Urothelium cell line (cell line): Measurements from ENCODE around the gene RAB3IP.
"Not testable (repeated sequence)": the region's sequence is repeated elsewhere in the genome, so short reads cannot be mapped to it uniquely, and the experiment has no call there.

Experiments
- DNase-seq: peaks from one replicate; pipeline ENCODE4 v3.0.0; 2011; ENCODE audit warnings: low spot score, mixed read lengths
- FAIRE-seq: peaks from 2 replicates; lab custom pipeline; 2011; peaks lifted over from hg19 to GRCh38; lab: Jason Lieb, UNC

The RAB3IP gene

DNA sequence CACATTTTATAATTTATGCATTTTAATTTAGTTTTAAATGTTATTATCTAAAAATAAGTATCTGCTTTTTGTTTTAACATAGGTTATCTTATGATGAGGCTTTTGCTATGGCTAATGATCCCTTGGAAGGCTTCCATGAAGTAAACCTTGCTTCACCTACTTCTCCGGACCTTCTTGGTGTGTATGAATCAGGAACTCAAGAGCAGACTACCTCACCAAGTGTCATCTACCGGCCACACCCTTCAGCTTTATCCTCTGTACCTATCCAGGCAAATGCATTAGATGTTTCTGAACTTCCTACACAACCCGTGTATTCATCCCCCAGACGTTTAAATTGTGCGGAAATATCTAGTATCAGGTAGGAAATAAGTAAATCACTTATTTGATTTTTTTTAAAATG, 16.6 kb downstream of the RAB3IP start:
- no peak for FAIRE-seq

DNA sequence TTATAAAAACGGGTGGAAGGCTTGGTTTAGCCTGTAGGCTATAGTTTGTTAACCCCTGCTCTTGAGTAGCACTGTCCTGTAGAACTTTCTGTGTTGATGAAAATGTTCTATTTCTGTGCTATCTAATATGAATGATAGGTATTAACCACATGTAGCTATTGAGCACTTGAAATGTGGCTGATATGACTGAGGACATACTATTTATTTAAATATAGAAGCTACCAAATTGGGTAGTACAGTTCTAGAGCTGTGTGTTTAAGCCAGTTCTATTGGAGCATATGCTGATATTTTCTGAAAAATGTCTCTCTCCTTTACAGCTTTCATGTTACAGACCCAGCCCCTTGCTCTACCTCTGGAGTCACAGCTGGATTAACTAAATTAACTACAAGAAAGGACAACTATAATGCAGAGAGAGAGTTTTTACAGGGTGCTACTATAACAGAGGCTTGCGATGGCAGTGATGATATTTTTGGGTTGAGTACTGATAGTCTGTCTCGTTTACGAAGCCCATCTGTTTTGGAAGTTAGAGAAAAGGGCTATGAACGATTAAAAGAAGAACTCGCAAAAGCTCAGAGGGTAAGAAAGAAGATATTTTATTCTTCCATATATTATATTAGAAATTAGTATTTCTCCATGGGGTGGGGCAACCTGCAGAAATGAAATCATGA, 17.6 kb downstream of the RAB3IP start:
- FAIRE-seq (no peak), DNase-seq (no peak)

More for the DNA sequence above, 16.6 kb downstream of the RAB3IP start:
- no peak for DNase-seq

DNA sequence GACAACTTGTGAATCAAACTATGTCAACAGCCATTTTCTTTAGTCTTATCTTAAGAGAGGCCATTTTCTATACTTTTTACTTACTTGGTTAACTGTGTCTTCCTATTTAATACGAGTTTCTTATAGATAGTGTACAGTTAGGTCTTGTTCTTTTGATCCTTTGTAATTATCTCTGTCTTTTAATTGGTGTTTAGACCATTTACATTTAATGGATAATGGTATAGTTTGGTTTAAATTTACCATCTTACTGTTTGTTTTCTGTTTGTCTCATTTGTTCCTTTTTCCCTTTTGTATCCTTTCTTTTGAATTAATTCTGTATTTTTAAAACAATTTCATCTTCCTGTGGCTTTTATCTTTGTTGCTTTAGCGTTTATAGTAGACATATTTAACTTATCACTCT, 19.4 kb downstream of the RAB3IP start:
- DNase-seq (no peak), FAIRE-seq (no peak)

DNA sequence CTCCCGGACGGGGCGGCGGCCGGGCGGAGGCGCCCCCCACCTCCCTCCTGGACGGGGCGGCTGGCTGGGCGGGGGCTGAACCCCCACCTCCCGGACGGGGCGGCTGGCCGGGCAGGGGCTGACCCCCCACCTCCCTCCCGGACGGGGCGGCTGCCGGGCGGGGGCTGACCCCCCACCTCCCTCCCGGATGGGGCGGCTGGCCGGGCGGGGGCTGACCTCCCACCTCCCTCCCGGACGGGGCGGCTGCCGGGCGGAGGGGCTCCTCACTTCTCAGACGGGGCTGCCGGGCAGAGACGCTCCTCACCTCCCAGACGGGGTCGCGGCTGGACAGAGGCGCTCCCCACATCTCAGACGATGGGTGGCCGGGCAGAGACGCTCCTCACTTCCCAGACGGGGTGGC, 20.9 kb downstream of the RAB3IP start:
- FAIRE-seq, DNase-seq: not testable (repeated sequence)

DNA sequence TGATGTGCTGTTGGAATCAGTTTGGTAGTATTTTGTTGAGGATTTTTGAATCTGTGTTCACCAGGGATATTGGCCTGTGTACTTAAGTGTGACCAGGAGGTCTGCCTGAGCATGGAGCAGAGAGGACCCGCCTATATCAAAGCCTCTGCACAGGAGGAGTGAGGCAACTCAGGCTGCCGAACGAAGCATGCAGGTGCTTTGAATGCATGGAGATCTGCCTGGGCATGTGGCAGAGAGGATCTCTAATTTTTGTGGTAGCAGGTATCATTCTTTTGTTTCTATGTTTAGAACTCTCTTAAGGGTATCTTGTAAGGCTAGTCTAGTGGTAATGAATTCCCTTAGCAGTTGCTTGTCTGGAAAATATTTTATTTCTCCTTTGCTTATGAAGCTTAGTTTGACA, 26.9 kb downstream of the RAB3IP start:
- DNase-seq: no peak
- no peak for FAIRE-seq

DNA sequence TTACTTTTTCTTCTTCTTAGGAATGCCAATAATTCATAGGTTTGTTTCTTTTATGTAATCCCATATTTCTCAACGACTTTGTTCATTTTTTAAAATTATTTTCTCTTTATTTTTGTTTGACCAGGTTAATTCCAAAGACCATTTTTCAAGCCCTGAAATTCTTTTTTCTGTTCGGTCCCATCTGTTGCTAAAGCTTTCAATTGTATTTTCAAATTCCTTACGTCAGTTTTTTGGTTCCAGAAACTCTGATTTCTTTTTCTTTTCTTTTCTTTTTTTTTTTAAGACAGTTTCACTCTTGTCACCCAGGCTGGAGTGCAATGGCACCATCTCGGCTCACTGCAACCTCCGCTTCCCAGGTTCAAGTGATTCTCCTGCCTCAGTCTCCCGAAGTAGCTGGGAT, 27.6 kb downstream of the RAB3IP start:
- DNase-seq (no peak), FAIRE-seq (no peak)

DNA sequence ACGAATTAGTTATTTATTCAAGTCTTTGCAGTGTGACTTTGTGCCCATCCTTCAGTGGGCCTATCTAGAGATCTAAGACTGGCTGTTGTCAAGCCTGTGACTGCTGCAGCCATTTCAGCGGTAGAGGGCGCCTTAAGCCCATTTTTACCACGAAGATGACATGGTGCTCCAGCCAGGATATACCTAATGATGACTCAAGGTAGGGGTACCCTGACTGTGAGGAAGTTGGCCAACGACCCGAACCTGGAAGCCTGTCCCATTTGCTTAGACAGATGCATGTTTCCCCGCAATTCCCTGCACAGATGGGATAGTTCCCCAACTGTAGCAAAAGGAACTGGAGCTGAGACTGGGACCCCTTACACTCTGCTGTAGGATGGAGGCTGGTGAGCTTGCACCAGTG, 41.3 kb downstream of the RAB3IP start:
- DNase-seq (peak; percentile 2), FAIRE-seq (no peak)

DNA sequence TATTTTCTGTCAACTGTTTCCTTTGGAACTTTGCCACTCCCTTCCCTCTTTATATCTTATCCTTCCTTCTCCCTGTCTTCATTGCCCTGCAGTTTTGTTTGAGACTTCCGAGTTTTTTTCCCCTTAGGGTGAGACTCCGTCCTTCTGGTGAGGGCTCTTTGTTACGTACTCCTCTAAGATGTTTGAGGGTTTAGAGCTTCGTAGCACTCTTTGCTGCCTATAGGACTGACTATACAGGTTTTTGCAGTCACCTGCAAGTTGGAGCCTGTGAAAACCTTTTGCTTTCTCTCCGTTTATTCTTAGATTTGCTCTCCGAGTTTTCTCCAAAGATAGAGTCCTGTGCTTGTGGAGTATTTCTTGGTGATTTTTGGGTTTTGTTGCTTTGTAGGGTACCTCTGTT, 44.7 kb downstream of the RAB3IP start:
- FAIRE-seq (no peak), DNase-seq (no peak)

DNA sequence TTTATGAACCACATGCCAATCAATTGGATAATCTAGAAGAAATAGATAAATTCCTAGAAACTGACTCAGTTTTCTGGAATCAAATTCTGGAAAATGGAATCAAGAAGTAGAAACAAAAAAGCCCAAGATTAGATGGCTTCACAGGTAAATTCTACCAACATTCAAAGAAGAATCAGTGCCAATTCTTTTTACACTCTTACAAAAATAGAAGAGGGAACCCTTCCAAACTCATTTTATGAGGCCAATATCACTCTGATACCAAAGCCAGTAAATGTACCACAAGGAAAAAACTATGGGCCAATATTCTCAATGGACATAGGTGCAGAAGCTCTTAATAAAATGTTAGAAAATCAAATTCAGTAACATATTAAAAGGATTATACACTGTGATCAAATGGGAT, 50.7 kb downstream of the RAB3IP start:
- DNase-seq (no peak), FAIRE-seq (no peak)

DNA sequence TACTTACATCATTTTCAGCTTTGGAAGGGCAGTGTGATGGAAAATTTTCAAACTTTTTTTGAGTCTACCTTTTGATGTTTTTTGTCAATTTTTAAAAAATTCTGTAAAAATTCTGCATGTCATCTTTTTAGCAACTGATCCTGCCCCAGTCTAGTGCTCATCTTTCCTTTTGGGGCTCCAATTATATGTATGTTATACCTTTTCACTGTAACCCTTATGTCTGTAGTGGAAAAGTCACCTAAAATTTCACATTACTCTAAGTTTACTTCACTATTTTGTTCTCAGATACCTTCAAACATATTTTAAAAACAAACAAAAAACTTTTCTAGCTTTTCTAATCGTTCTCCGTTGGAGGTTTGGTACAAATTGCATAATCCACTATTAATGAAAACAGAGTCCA, 53.9 kb downstream of the RAB3IP start:
- FAIRE-seq (no peak), DNase-seq (no peak)

DNA sequence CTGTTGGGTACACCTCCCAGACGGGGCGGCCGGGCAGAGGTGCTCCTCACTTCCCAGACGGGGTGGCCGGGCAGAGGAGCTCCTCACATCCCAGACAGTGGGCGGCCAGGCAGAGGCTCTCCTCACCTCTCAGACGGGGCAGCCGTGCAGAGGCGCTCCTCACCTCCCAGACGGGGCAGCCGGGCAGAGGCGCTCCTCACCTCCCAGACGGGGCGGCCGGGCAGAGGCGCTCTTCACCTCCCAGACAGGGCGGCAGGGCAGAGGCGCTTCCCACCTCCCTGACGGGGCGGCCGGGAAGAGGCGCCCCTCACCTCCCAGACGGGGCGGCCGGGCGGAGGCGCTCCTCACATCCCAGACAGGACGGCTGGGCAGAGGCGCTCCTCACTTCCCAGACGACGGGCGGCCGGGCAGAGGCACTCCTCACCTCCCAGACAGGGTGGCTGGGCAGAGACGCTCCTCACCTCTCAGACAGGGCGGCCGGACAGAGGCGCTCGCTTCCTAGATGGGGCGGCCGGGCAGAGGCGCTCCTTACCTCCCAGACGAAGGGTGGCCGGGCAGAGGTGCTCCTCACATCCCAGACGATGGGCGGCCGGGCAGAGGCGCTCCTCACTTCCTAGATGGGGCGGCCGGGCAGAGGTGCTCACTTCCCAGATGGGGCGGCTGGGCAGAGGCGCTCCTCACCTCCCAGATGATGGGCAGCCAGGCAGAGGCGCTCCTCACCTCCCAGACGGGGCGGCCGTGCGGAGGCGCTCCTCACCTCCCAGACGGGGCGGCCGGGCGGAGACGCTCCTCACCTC, 68.6 kb downstream of the RAB3IP start:
- not testable (repeated sequence) for FAIRE-seq, DNase-seq

DNA sequence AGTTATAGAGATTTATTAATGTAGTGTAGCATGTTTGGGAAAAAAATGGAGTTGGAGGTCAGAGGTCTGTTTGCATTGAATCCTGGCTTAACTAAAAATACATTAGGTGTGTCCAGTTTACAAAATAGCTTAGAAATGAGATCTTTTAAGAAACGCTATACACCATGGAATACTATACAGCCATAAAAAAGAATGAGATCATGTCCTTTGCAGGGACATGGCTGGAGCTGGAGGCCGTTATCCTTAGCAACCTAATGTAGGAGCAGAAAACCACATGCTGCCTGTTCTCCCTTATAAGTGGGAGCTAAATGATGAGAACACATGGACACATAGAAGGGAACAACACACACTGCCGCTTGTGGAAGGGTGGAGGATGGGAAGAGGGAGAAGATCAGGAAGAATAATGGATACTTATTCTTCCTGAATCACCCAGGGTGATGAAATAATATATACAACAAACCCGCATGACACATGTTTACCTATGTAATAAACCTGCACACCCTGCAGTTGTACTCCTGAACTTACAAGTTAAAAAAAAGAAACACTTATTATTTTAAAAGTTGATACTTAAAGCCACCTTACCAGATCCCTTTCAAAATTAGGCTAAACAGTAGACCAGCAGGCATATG, 72.3 kb downstream of the RAB3IP start:
- DNase-seq (no peak), FAIRE-seq (no peak)

DNA sequence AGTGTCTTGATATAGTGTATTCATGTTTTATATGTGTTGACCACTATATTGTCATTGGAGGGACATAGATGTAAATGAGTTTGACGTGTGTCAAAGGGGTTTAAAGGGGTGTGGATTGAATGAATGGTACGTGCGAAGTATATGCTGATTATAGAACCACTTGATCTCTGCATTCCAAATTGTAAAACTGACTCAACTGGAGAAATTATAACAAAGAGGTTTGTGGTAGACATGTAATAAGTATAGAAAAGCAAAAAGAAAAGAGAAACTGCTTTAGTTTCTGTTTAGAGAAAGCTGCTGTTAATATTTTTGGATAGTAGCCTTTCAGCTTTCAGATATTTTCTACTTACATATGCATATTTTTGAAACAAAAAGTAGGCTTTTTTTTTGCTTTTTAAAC, 77.4 kb downstream of the RAB3IP start:
- no peak for FAIRE-seq
- no peak for DNase-seq

DNA sequence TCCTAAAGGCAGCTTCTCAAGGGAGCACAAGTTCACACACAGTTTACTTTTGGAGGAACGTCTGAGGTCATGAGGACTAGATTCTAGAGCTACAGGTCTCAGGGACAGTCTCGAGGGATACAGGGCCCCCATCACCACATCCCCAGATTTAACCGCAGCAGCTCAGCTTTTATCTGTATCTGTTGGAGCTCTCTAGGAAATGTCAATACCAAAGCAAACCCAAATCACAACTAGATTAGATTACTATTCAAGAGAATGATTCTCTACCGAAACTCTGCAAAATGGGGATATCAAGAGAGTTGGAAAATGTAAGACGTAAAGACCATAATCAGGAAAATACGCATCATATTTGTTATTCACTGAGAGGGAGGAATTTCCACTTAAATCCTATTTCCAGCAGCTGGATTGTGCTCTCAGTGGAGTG, 82.4 kb downstream of the RAB3IP start:
- DNase-seq: no peak
- no peak for FAIRE-seq

DNA sequence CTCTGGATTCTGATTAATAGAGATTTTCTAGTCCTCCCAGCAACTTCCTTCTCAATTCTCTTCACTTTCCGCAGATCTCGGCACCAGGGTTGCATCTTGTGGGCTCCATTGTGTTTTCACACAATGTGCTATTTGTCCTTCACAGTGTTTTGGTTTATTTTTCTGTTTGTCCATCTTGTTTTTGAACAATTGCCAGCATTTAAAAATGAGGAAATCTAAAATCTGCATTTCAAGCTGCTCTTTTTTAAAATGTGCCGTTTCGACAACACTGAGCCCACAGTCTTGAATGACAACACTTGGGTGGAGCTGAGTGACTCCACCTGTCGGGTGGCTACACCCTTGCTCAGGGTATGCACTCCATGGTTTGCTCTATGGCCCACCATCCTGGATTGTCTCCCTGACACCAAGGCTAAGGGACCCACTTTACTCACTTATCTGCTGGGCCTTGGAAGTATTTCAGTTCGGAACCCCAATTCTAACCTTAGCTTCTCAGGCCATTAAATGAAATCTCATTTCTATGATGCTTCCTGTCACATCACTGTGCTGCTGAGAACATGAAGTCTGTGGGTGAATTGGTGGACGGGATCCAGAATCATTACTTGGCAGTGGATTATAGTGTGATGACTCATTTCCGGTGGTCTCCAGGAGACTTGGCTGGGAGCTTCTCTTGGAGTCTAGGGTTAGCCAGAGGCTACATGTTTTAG, 82.9 kb downstream of the RAB3IP start:
- FAIRE-seq: no peak

DNA sequence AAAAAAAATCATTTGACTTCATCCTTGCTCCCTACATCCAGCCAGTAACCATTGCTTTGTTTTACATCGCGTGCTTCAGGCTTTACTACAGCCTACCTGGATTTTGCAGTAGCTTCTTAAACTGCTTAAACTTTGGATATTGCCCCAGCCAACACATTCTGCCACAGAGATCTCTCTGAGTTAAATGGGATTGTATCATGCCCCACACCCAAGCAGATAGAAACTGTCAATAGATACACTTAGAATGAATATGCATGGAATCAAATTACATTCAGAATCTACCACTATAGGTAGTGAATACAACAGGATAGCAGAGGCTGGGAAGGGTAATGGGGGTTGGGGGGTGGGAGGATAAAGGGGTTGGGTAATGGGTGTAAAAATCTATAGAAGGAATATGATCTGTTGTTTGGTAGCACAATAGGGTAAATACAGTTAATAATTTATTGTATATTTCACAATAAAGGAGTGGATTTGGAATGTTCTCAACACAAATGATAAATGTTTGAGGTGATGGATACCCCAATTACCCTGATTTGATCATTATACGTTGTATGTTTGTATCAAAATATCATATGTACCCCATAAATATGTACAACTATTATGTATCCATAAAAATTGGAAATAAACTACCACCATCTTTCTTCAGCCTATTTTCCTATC, 83.7 kb downstream of the RAB3IP start:
- no peak for DNase-seq
- no peak for FAIRE-seq

More for the DNA sequence above, 82.9 kb downstream of the RAB3IP start:
- DNase-seq: peak; percentile 74

DNA sequence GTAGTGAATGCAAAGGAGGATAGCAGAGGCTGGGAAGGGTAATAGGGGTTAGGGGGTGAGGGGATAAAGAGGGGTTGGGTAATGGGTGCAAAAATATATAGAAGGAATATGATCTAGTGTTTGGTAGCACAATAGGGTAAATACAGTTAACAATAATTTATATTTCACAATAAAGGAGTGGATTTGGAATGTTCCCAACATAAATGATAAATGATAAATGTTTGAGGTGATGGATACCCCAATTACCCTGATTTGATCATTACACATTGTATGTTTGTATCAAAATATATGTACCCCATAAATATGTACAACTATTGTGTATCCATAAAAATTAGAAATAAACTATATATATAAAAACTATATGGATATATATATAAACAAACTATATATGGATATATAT, 85.4 kb downstream of the RAB3IP start:
- no peak for DNase-seq
- no peak for FAIRE-seq

DNA sequence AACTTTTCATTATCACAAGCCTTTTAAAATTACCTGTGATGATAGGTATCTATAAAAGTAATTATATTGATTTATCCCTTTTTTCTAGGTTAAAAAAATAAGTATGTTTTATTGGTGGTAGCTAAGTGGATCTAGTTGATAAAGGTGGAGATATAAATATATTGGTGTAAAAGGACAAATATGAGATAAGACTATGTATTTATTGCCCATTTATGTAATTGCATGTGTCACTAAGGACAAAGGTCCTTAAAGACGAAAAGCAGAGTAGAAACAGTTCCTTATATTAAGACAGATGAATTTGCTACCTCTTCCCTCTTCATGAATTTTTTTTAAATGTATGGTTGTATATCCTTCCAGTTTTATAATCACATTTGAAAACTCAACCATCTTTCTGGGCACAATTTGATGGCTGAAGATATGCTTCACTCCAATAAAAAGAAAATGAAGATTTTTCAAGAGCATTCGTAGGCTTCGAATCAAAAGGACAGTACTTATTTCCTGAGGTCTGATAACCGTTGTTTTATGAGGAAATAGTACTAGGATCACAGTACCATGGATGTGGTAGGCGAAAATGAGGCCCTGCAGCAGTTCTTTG, 86.4 kb downstream of the RAB3IP start, which contains the start of gene MYRFL:
Gene MYRFL (plus strand): TSS at position 262 of the 595 bp plus-strand sequence. CDS start 291 bp downstream, at position 553.
- FAIRE-seq (no peak), DNase-seq (no peak)

DNA sequence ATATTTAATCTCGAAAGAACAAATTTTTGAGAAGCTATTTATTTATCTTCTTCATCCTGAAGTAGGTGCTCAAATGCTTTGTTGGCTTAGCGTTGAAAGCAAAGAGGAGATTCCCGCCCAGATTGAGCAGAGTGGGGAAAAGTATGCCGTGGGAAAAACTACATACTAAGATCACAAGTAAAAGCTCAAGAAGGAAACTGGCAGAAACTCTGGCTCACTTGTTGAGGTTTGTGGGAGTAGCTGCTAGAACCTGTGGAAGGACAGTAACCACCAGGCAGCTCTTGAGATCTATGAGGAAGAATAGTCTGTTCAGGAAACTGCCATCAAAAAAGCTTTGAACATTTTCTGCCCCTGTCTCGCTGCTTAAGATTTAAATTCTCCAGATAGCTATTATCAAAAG, 90.2 kb downstream of the RAB3IP start:
- DNase-seq: no peak
- no peak for FAIRE-seq

DNA sequence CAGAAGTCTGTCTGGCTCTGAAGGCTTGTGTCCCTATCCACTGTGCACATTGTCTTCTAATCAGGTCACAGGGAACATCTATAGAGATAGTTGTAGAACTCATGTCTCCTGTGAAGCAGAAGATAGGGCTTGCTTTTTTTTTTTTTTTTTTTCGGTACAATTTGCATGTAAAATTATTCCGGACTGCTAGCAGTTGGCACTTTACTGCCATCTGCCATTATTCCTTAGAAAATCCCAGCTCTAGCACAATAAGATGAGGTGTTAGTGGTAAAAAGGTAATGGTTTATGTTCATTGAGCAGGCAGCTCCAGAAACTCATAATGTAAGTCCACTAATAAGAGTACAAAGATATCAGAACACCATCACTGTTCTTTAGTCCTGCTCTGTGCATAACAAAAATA, 95.0 kb downstream of the RAB3IP start:
- FAIRE-seq (no peak), DNase-seq (no peak)
